ENCODE measurements around the gene CES5A. TPM values are rescaled to one million over a fixed set of nuclear protein-coding genes. Genes with fewer than 3 reads are reported as not detected.
"Not testable (repeated sequence)": the region's sequence is repeated elsewhere in the genome, so short reads cannot be mapped to it uniquely, and the experiment has no call there.

The CES5A gene
- total RNA-seq, 4 donors from 2014 or later: not detected

GRCh38 chr16:55836158-55836611 lies 39.0 kb downstream of the CES5A start:
- TF ChIP-seq CTCF (IDR thresholded peaks at IDR 0.05 in 4 of 5, conservative IDR thresholded peaks at IDR 0.05 in 1 of 5): no peak
- TF ChIP-seq POLR2A (IDR thresholded peaks at IDR 0.05): no peak
- ATAC-seq: no peak
- intact Hi-C loops (cut with DNase I; ENCODE audit: low total_unique reads): no loop called here

GRCh38 chr16:55835581-55835980 lies 39.6 kb downstream of the CES5A start:
- no peaks in the 10 kb centered on the region for H3K9me3 ChIP-seq
- TF ChIP-seq CTCF (IDR thresholded peaks at IDR 0.05 in 4 of 5, conservative IDR thresholded peaks at IDR 0.05 in 1 of 5) (no peak), POLR2A (IDR thresholded peaks at IDR 0.05) (no peak)
- DNase-seq: peak; percentile 52 to 69
- intact Hi-C loops (cut with DNase I; ENCODE audit: low total_unique reads) (no loop called here), in situ Hi-C loops (cut with MboI; ENCODE audit: low sequenced_read_pairs in 4 of 4) (loop anchor here in 1 of 4 donors (25.0 kb wide), 1 partner anchor 373 kb away; no protein-coding TSS in a partner anchor)
- H3K27ac ChIP-seq: no peak overlapping the region
- peak; percentile 43 to 73 for ATAC-seq
- no peaks in the 10 kb centered on the region for H3K4me1 ChIP-seq
- no peaks in the 10 kb centered on the region for H3K36me3 ChIP-seq
- H3K4me3 ChIP-seq: no peak overlapping the region
- H3K27me3 ChIP-seq: no peaks in the 10 kb centered on the region

More at GRCh38 chr16:55836158-55836611, 39.0 kb downstream of the CES5A start:
- H3K9me3 ChIP-seq: no peaks in the 10 kb centered on the region
- DNase-seq: no peak
- H3K4me1 ChIP-seq: no peaks in the 10 kb centered on the region
- H3K27me3 ChIP-seq: no peaks in the 10 kb centered on the region
- no peaks in the 10 kb centered on the region for H3K36me3 ChIP-seq
- in situ Hi-C loops (cut with MboI; ENCODE audit: low sequenced_read_pairs in 4 of 4): loop anchor here in 1 of 4 donors (25.0 kb wide), 1 partner anchor 374 kb away; no protein-coding TSS in a partner anchor
- no peak overlapping the region for H3K4me3 ChIP-seq
- no peak overlapping the region for H3K27ac ChIP-seq

- H3K9me3 ChIP-seq; intact Hi-C loops (cut with DNase I; ENCODE audit: low total_unique reads): not testable (repeated sequence)
Measured at GRCh38 chr16:55835173-55835572, 40.0 kb downstream of the CES5A start.

GRCh38 chr16:55834049-55834448 lies 41.1 kb downstream of the CES5A start:
- DNase-seq: no peak
- no peak for ATAC-seq
- Histone ChIP-seq H3K27me3 (no peaks in the 10 kb centered on the region), H3K4me1 (no peaks in the 10 kb centered on the region), H3K4me3 (no peak overlapping the region), H3K9me3 (no peaks in the 10 kb centered on the region), H3K27ac (no peak overlapping the region), H3K36me3 (no peaks in the 10 kb centered on the region)
- no peak for TF ChIP-seq CTCF (IDR thresholded peaks at IDR 0.05 in 4 of 5, conservative IDR thresholded peaks at IDR 0.05 in 1 of 5)
- TF ChIP-seq POLR2A (IDR thresholded peaks at IDR 0.05): no peak
- intact Hi-C loops (cut with DNase I; ENCODE audit: low total_unique reads) (no loop called here), in situ Hi-C loops (cut with MboI; ENCODE audit: low sequenced_read_pairs in 4 of 4) (loop anchor here in 1 of 4 donors (25.0 kb wide), 1 partner anchor 372 kb away; no protein-coding TSS in a partner anchor)

More at GRCh38 chr16:55835173-55835572, 40.0 kb downstream of the CES5A start:
- not testable (repeated sequence) for DNase-seq, H3K36me3 ChIP-seq, H3K4me3 ChIP-seq, H3K27me3 ChIP-seq, H3K4me1 ChIP-seq, ATAC-seq, H3K27ac ChIP-seq
- in situ Hi-C loops (cut with MboI; ENCODE audit: low sequenced_read_pairs in 4 of 4): loop anchor here in 1 of 4 donors (25.0 kb wide), 1 partner anchor 373 kb away; no protein-coding TSS in a partner anchor

GRCh38 chr16:55832773-55833691 lies 42.1 kb downstream of the CES5A start, which contains the start of gene CES1:
Gene CES1, minus strand, starts transcription at chr16:55833096. Its CDS starts 41 bp downstream, at chr16:55833055.
- H3K9me3 ChIP-seq: no peaks in the 10 kb centered on the region
- no peaks in the 10 kb centered on the region for H3K36me3 ChIP-seq
- peak; percentile 31 to 62 for DNase-seq
- peak; percentile 60 to 63 for ATAC-seq
- no peak for TF ChIP-seq POLR2A (IDR thresholded peaks at IDR 0.05)
- TF ChIP-seq CTCF (IDR thresholded peaks at IDR 0.05 in 4 of 5, conservative IDR thresholded peaks at IDR 0.05 in 1 of 5): no peak
- peak within 1 kb of the TSS in 3 of 4 donors; percentile 10 to 31 (median 19) for H3K4me3 ChIP-seq
- intact Hi-C loops (cut with DNase I; ENCODE audit: low total_unique reads): no loop called here
- in situ Hi-C loops (cut with MboI; ENCODE audit: low sequenced_read_pairs in 4 of 4): loop anchor here in 1 of 4 donors (25.0 kb wide), 1 partner anchor 371 kb away; no protein-coding TSS in a partner anchor
- H3K4me1 ChIP-seq: no peaks in the 10 kb centered on the region
- no peaks in the 10 kb centered on the region for H3K27me3 ChIP-seq
- H3K27ac ChIP-seq: peak within 1 kb of the TSS in 2 of 4 donors; percentile 10 to 20
